ENCODE measurements around the gene HSPB6. TPM values are rescaled to one million over a fixed set of nuclear protein-coding genes. Genes with fewer than 3 reads are reported as not detected.

The HSPB6 gene
- total RNA-seq, 1 experiment from 2014 or later, result 0.93 TPM

- no peak for TF ChIP-seq ZNF274 (IDR thresholded peaks at IDR 0.05; ENCODE audit: low read depth, low read length)
- TF ChIP-seq, protein P1, sequence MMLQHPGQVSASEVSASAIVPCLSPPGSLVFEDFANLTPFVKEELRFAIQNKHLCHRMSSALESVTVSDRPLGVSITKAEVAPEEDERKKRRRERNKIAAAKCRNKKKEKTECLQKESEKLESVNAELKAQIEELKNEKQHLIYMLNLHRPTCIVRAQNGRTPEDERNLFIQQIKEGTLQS (IDR thresholded peaks at IDR 0.05), result no peak
- TF ChIP-seq TCF7L2 (IDR thresholded peaks at IDR 0.05; ENCODE audit: borderline replicate concordance, extremely low read depth, insufficient read depth, insufficient read length), result no peak
- TF ChIP-seq EGR1 (IDR thresholded peaks at IDR 0.05; ENCODE audit: low read depth), result no peak
- no peak for TF ChIP-seq POLR2A (IDR thresholded peaks at IDR 0.05; ENCODE audit: borderline replicate concordance, extremely low read depth, insufficient read depth, insufficient read length)
- TF ChIP-seq CBX3 (IDR thresholded peaks at IDR 0.05; ENCODE audit: low read depth), result no peak
- TF ChIP-seq, protein P2, sequence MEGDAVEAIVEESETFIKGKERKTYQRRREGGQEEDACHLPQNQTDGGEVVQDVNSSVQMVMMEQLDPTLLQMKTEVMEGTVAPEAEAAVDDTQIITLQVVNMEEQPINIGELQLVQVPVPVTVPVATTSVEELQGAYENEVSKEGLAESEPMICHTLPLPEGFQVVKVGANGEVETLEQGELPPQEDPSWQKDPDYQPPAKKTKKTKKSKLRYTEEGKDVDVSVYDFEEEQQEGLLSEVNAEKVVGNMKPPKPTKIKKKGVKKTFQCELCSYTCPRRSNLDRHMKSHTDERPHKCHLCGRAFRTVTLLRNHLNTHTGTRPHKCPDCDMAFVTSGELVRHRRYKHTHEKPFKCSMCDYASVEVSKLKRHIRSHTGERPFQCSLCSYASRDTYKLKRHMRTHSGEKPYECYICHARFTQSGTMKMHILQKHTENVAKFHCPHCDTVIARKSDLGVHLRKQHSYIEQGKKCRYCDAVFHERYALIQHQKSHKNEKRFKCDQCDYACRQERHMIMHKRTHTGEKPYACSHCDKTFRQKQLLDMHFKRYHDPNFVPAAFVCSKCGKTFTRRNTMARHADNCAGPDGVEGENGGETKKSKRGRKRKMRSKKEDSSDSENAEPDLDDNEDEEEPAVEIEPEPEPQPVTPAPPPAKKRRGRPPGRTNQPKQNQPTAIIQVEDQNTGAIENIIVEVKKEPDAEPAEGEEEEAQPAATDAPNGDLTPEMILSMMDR (IDR thresholded peaks at IDR 0.05 in 2 of 3, conservative IDR thresholded peaks at IDR 0.05 in 1 of 3; ENCODE audit: borderline replicate concordance in 1 of 3, insufficient read depth in 1 of 3, low read depth in 2 of 3, low read length in 2 of 3), result no peak
- TF ChIP-seq, protein P3, sequence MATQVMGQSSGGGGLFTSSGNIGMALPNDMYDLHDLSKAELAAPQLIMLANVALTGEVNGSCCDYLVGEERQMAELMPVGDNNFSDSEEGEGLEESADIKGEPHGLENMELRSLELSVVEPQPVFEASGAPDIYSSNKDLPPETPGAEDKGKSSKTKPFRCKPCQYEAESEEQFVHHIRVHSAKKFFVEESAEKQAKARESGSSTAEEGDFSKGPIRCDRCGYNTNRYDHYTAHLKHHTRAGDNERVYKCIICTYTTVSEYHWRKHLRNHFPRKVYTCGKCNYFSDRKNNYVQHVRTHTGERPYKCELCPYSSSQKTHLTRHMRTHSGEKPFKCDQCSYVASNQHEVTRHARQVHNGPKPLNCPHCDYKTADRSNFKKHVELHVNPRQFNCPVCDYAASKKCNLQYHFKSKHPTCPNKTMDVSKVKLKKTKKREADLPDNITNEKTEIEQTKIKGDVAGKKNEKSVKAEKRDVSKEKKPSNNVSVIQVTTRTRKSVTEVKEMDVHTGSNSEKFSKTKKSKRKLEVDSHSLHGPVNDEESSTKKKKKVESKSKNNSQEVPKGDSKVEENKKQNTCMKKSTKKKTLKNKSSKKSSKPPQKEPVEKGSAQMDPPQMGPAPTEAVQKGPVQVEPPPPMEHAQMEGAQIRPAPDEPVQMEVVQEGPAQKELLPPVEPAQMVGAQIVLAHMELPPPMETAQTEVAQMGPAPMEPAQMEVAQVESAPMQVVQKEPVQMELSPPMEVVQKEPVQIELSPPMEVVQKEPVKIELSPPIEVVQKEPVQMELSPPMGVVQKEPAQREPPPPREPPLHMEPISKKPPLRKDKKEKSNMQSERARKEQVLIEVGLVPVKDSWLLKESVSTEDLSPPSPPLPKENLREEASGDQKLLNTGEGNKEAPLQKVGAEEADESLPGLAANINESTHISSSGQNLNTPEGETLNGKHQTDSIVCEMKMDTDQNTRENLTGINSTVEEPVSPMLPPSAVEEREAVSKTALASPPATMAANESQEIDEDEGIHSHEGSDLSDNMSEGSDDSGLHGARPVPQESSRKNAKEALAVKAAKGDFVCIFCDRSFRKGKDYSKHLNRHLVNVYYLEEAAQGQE (IDR thresholded peaks at IDR 0.05; ENCODE audit: low read depth), result no peak
- no peak for TF ChIP-seq EZH2phosphoT487 (IDR thresholded peaks at IDR 0.05; ENCODE audit: borderline replicate concordance)
- TF ChIP-seq SP1 (IDR thresholded peaks at IDR 0.05; ENCODE audit: low read depth), result no peak
- TF ChIP-seq, protein P4, sequence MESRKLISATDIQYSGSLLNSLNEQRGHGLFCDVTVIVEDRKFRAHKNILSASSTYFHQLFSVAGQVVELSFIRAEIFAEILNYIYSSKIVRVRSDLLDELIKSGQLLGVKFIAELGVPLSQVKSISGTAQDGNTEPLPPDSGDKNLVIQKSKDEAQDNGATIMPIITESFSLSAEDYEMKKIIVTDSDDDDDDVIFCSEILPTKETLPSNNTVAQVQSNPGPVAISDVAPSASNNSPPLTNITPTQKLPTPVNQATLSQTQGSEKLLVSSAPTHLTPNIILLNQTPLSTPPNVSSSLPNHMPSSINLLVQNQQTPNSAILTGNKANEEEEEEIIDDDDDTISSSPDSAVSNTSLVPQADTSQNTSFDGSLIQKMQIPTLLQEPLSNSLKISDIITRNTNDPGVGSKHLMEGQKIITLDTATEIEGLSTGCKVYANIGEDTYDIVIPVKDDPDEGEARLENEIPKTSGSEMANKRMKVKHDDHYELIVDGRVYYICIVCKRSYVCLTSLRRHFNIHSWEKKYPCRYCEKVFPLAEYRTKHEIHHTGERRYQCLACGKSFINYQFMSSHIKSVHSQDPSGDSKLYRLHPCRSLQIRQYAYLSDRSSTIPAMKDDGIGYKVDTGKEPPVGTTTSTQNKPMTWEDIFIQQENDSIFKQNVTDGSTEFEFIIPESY (IDR thresholded peaks at IDR 0.05; ENCODE audit: extremely low read depth, insufficient replicate concordance, low read length), result no peak
- TF ChIP-seq RAD21 (IDR thresholded peaks at IDR 0.05; ENCODE audit: low read depth), result no peak
- TF ChIP-seq EZH2 (IDR thresholded peaks at IDR 0.05), result no peak
- TF ChIP-seq ZFX (IDR thresholded peaks at IDR 0.05), result no peak
- TF ChIP-seq POLR2AphosphoS5 (IDR thresholded peaks at IDR 0.05; ENCODE audit: low read depth, low read length), result no peak
- no peak for TF ChIP-seq SIN3A (IDR thresholded peaks at IDR 0.05; ENCODE audit: low read depth)
- no TSS peak for BruUV-seq (replicated peaks)
Observed at GRCh38 chr19:35755550-35756376, 1.1 kb downstream of the HSPB6 start.

More at GRCh38 chr19:35755550-35756376, 1.1 kb downstream of the HSPB6 start:
- POLR2A ChIA-PET, result interaction anchor here (0.9 to 2.3 kb wide), 2 partner anchors 7 to 10 kb away, joined by 4 to 20 read pairs; partner anchors contain the start of genes LIN37, PSENEN and U2AF1L4
- Histone ChIP-seq H3K9me2 (ENCODE audit: insufficient read depth) (no peaks in the 10 kb centered on the region), H3K27me3 (ENCODE audit: insufficient read depth, low read length) (no peaks in the 10 kb centered on the region), H3K4me3 (replicated peaks in 1 of 2; ENCODE audit: low read depth in 1 of 2, low read length in 2 of 2) (no peak overlapping the region), H3K4me2 (ENCODE audit: low read length) (no peak overlapping the region), H3K9me3 (ENCODE audit: control insufficient read depth in 1 of 2, insufficient read depth in 1 of 2, low read depth in 1 of 2, low read length in 2 of 2) (no peaks in the 10 kb centered on the region), H2AFZ (ENCODE audit: low read depth, low read length, poor library complexity, severe bottlenecking) (no peak overlapping the region), H3K79me2 (ENCODE audit: insufficient read depth, low read length) (peaks cover 17% of the 10 kb centered on the region), H3K9ac (ENCODE audit: low read length) (no peak overlapping the region), H3K27ac (ENCODE audit: low read depth, low read length) (no peak overlapping the region), H4K20me1 (ENCODE audit: insufficient read depth) (no peaks in the 10 kb centered on the region), H3K36me3 (ENCODE audit: control insufficient read depth in 1 of 2, insufficient read depth in 2 of 2, low read length in 2 of 2) (peaks cover 0 to 8% of the 10 kb centered on the region in 2 experiments; a peak in 2 of 4 replicates), H3K4me1 (ENCODE audit: control insufficient read depth in 1 of 2, insufficient read depth in 2 of 2, low read length in 2 of 2) (peaks cover 14 to 21% of the 10 kb centered on the region in 2 experiments)
- RAD21 ChIA-PET (ENCODE audit: low non-redundant PET in 1 of 2, low total read pairs in 2 of 2, uncharacterized antibody in 2 of 2, unreplicated experiment in 2 of 2), result no interaction called here
- ATAC-seq, result no peak
- DNase-seq (ENCODE audit: low read depth, low spot score), result no peak
- intact Hi-C loops (cut with micrococcal nuclease), result no loop called here
- CTCF ChIA-PET, result no interaction called here
